ENCODE results near the gene GCGR. TPM values are rescaled to one million over a fixed set of nuclear protein-coding genes. Genes with fewer than 3 reads are reported as not detected.

GCGR gene
- total and polyA plus RNA-seq, 3 donors from 2014 or later = 0.88 to 1.5 (median 1.3) TPM

GRCh38 chr17:81844887-81845286 lies 40.9 kb downstream of the GCGR start:
- Histone ChIP-seq H3K27me3 (no peaks in the 10 kb centered on the region), H3K9me3 (no peaks in the 10 kb centered on the region), H3K4me1 (no peaks in the 10 kb centered on the region), H3K4me3 (no peak overlapping the region), H3K36me3 (ENCODE audit: low read depth, missing control alignments) (no peaks in the 10 kb centered on the region), H3K27ac (no peak overlapping the region)
- no peak for DNase-seq
- TF ChIP-seq CTCF (IDR thresholded peaks at IDR 0.05) (no peak), POLR2A (IDR thresholded peaks at IDR 0.05) (no peak)
- intact Hi-C loops (cut with DNase I; ENCODE audit: low total_unique reads) = no loop called here
- WGBS, 2 donors = 88% methylated on average over 11 to 13 of the region's 13 CpGs

- intact Hi-C loops (cut with DNase I; ENCODE audit: low total_unique reads) = no loop called here
- DNase-seq = no peak
- Histone ChIP-seq H3K27me3 (no peaks in the 10 kb centered on the region), H3K9me3 (no peaks in the 10 kb centered on the region), H3K36me3 (ENCODE audit: low read depth, missing control alignments) (no peaks in the 10 kb centered on the region), H3K4me1 (no peaks in the 10 kb centered on the region), H3K4me3 (no peak overlapping the region), H3K27ac (no peak overlapping the region)
- WGBS, 2 donors = 84 to 94% methylated on average over 7 to 13 of the region's 13 CpGs
- TF ChIP-seq CTCF (IDR thresholded peaks at IDR 0.05) (no peak), POLR2A (IDR thresholded peaks at IDR 0.05) (no peak)
Measured at GRCh38 chr17:81845361-81845760, 41.4 kb downstream of the GCGR start.

GRCh38 chr17:81845881-81846742 lies 42.2 kb downstream of the GCGR start:
- no peak overlapping the region for H3K27ac ChIP-seq
- WGBS, 2 donors = 93 to 95% methylated on average over 16 to 38 of the region's 38 CpGs
- H3K36me3 ChIP-seq (ENCODE audit: low read depth, missing control alignments) = no peaks in the 10 kb centered on the region
- H3K27me3 ChIP-seq = no peaks in the 10 kb centered on the region
- DNase-seq = no peak
- TF ChIP-seq CTCF (IDR thresholded peaks at IDR 0.05) (no peak), POLR2A (IDR thresholded peaks at IDR 0.05) (no peak)
- H3K4me3 ChIP-seq = no peak overlapping the region
- no peaks in the 10 kb centered on the region for H3K4me1 ChIP-seq
- intact Hi-C loops (cut with DNase I; ENCODE audit: low total_unique reads) = no loop called here
- H3K9me3 ChIP-seq = no peaks in the 10 kb centered on the region

GRCh38 chr17:81846743-81847689 lies 43.1 kb downstream of the GCGR start:
- no peaks in the 10 kb centered on the region for H3K36me3 ChIP-seq (ENCODE audit: low read depth, missing control alignments)

More at GRCh38 chr17:81846743-81847689, 43.1 kb downstream of the GCGR start:
- WGBS, 2 donors = 89 to 91% methylated on average over 13 to 24 of the region's 24 CpGs
- Histone ChIP-seq H3K4me3 (no peak overlapping the region), H3K4me1 (no peaks in the 10 kb centered on the region), H3K27ac (no peak overlapping the region), H3K27me3 (no peaks in the 10 kb centered on the region), H3K9me3 (no peaks in the 10 kb centered on the region)
- intact Hi-C loops (cut with DNase I; ENCODE audit: low total_unique reads) = no loop called here
- no peak for DNase-seq
- no peak for TF ChIP-seq CTCF (IDR thresholded peaks at IDR 0.05)
- no peak for TF ChIP-seq POLR2A (IDR thresholded peaks at IDR 0.05)

Measured in testis (tissue), 3 donors.